Measurements from ENCODE around the gene SLC35D2.

SLC35D2 gene

GRCh38 chr9:96399325-96399633 lies 15.8 kb upstream of the SLC35D2 start:
- DNase-seq: no peak
- Histone ChIP-seq H3K36me3 (ENCODE audit: control insufficient read depth, insufficient read depth, low read length) (no peaks in the 10 kb centered on the region), H3K27me3 (replicated peaks; ENCODE audit: control insufficient read depth, insufficient read depth, low read length, poor library complexity, severe bottlenecking) (no peaks in the 10 kb centered on the region), H3K27ac (ENCODE audit: insufficient read depth, low read length, poor library complexity, severe bottlenecking) (peak overlapping the region; percentile 19), H3K4me3 (ENCODE audit: insufficient read depth, low read depth, low read length, poor library complexity, severe bottlenecking) (peak overlapping the region; percentile 9), H3K9me3 (ENCODE audit: control insufficient read depth, low read length) (no peaks in the 10 kb centered on the region), H3K4me1 (ENCODE audit: control insufficient read depth, insufficient read depth, low read length, poor library complexity, severe bottlenecking) (peaks cover 17% of the 10 kb centered on the region)

GRCh38 chr9:96398582-96399324 lies 15.2 kb upstream of the SLC35D2 start:
- Histone ChIP-seq H3K27ac (ENCODE audit: insufficient read depth, low read length, poor library complexity, severe bottlenecking) (peak overlapping the region; percentile 19), H3K36me3 (ENCODE audit: control insufficient read depth, insufficient read depth, low read length) (no peaks in the 10 kb centered on the region), H3K4me3 (ENCODE audit: insufficient read depth, low read depth, low read length, poor library complexity, severe bottlenecking) (peak overlapping the region; percentile 9), H3K4me1 (ENCODE audit: control insufficient read depth, insufficient read depth, low read length, poor library complexity, severe bottlenecking) (peaks cover 17% of the 10 kb centered on the region), H3K9me3 (ENCODE audit: control insufficient read depth, low read length) (no peaks in the 10 kb centered on the region), H3K27me3 (replicated peaks; ENCODE audit: control insufficient read depth, insufficient read depth, low read length, poor library complexity, severe bottlenecking) (no peaks in the 10 kb centered on the region)
- no peak for DNase-seq

GRCh38 chr9:96395964-96396363 lies 12.5 kb upstream of the SLC35D2 start:
- H3K9me3 ChIP-seq (ENCODE audit: control insufficient read depth, low read length): no peaks in the 10 kb centered on the region
- H3K36me3 ChIP-seq (ENCODE audit: control insufficient read depth, insufficient read depth, low read length): no peaks in the 10 kb centered on the region
- H3K27me3 ChIP-seq (replicated peaks; ENCODE audit: control insufficient read depth, insufficient read depth, low read length, poor library complexity, severe bottlenecking): no peaks in the 10 kb centered on the region
- H3K4me1 ChIP-seq (ENCODE audit: control insufficient read depth, insufficient read depth, low read length, poor library complexity, severe bottlenecking): peaks cover 19% of the 10 kb centered on the region
- no peak overlapping the region for H3K4me3 ChIP-seq (ENCODE audit: insufficient read depth, low read depth, low read length, poor library complexity, severe bottlenecking)
- H3K27ac ChIP-seq (ENCODE audit: insufficient read depth, low read length, poor library complexity, severe bottlenecking): no peak overlapping the region
- DNase-seq: no peak

- no peak overlapping the region for H3K4me3 ChIP-seq (ENCODE audit: insufficient read depth, low read depth, low read length, poor library complexity, severe bottlenecking)
- peaks cover 19% of the 10 kb centered on the region for H3K4me1 ChIP-seq (ENCODE audit: control insufficient read depth, insufficient read depth, low read length, poor library complexity, severe bottlenecking)
- no peak overlapping the region for H3K27ac ChIP-seq (ENCODE audit: insufficient read depth, low read length, poor library complexity, severe bottlenecking)
- no peaks in the 10 kb centered on the region for H3K9me3 ChIP-seq (ENCODE audit: control insufficient read depth, low read length)
- H3K36me3 ChIP-seq (ENCODE audit: control insufficient read depth, insufficient read depth, low read length): no peaks in the 10 kb centered on the region
- no peak for DNase-seq
- no peaks in the 10 kb centered on the region for H3K27me3 ChIP-seq (replicated peaks; ENCODE audit: control insufficient read depth, insufficient read depth, low read length, poor library complexity, severe bottlenecking)
Observed at GRCh38 chr9:96394832-96395496, 11.5 kb upstream of the SLC35D2 start.

- Histone ChIP-seq H3K4me3 (ENCODE audit: insufficient read depth, low read depth, low read length, poor library complexity, severe bottlenecking) (no peak overlapping the region), H3K9me3 (ENCODE audit: control insufficient read depth, low read length) (no peaks in the 10 kb centered on the region), H3K27me3 (replicated peaks; ENCODE audit: control insufficient read depth, insufficient read depth, low read length, poor library complexity, severe bottlenecking) (no peaks in the 10 kb centered on the region), H3K36me3 (ENCODE audit: control insufficient read depth, insufficient read depth, low read length) (no peaks in the 10 kb centered on the region), H3K27ac (ENCODE audit: insufficient read depth, low read length, poor library complexity, severe bottlenecking) (no peak overlapping the region), H3K4me1 (ENCODE audit: control insufficient read depth, insufficient read depth, low read length, poor library complexity, severe bottlenecking) (peaks cover 2% of the 10 kb centered on the region)
- no peak for DNase-seq
Observed at GRCh38 chr9:96392263-96392662, 8.8 kb upstream of the SLC35D2 start.

- DNase-seq: no peak
- H3K4me3 ChIP-seq (ENCODE audit: insufficient read depth, low read depth, low read length, poor library complexity, severe bottlenecking): no peak overlapping the region
- no peaks in the 10 kb centered on the region for H3K27me3 ChIP-seq (replicated peaks; ENCODE audit: control insufficient read depth, insufficient read depth, low read length, poor library complexity, severe bottlenecking)
- H3K36me3 ChIP-seq (ENCODE audit: control insufficient read depth, insufficient read depth, low read length): no peaks in the 10 kb centered on the region
- peak overlapping the region; percentile 9 for H3K27ac ChIP-seq (ENCODE audit: insufficient read depth, low read length, poor library complexity, severe bottlenecking)
- H3K9me3 ChIP-seq (ENCODE audit: control insufficient read depth, low read length): no peaks in the 10 kb centered on the region
- H3K4me1 ChIP-seq (ENCODE audit: control insufficient read depth, insufficient read depth, low read length, poor library complexity, severe bottlenecking): peaks cover 2% of the 10 kb centered on the region
Observed at GRCh38 chr9:96391021-96391765, 7.7 kb upstream of the SLC35D2 start.

GRCh38 chr9:96388144-96388543 lies 4.6 kb upstream of the SLC35D2 start:
- DNase-seq: no peak
- no peak overlapping the region for H3K27ac ChIP-seq (ENCODE audit: insufficient read depth, low read length, poor library complexity, severe bottlenecking)
- H3K4me1 ChIP-seq (ENCODE audit: control insufficient read depth, insufficient read depth, low read length, poor library complexity, severe bottlenecking): peaks cover 3% of the 10 kb centered on the region
- no peaks in the 10 kb centered on the region for H3K27me3 ChIP-seq (replicated peaks; ENCODE audit: control insufficient read depth, insufficient read depth, low read length, poor library complexity, severe bottlenecking)
- H3K9me3 ChIP-seq (ENCODE audit: control insufficient read depth, low read length): no peaks in the 10 kb centered on the region
- H3K4me3 ChIP-seq (ENCODE audit: insufficient read depth, low read depth, low read length, poor library complexity, severe bottlenecking): no peak overlapping the region
- H3K36me3 ChIP-seq (ENCODE audit: control insufficient read depth, insufficient read depth, low read length): no peaks in the 10 kb centered on the region

- Histone ChIP-seq H3K4me1 (ENCODE audit: control insufficient read depth, insufficient read depth, low read length, poor library complexity, severe bottlenecking) (peaks cover 6% of the 10 kb centered on the region), H3K4me3 (ENCODE audit: insufficient read depth, low read depth, low read length, poor library complexity, severe bottlenecking) (no peak overlapping the region), H3K36me3 (ENCODE audit: control insufficient read depth, insufficient read depth, low read length) (no peaks in the 10 kb centered on the region), H3K27ac (ENCODE audit: insufficient read depth, low read length, poor library complexity, severe bottlenecking) (no peak overlapping the region), H3K9me3 (ENCODE audit: control insufficient read depth, low read length) (no peaks in the 10 kb centered on the region), H3K27me3 (replicated peaks; ENCODE audit: control insufficient read depth, insufficient read depth, low read length, poor library complexity, severe bottlenecking) (no peaks in the 10 kb centered on the region)
- no peak for DNase-seq
Observed at GRCh38 chr9:96386157-96386556, 2.6 kb upstream of the SLC35D2 start.

GRCh38 chr9:96382839-96383164 lies 709 bp downstream of the SLC35D2 start:
- no peaks in the 10 kb centered on the region for H3K36me3 ChIP-seq (ENCODE audit: control insufficient read depth, insufficient read depth, low read length)
- no peak for DNase-seq
- H3K4me1 ChIP-seq (ENCODE audit: control insufficient read depth, insufficient read depth, low read length, poor library complexity, severe bottlenecking): peaks cover 6% of the 10 kb centered on the region
- H3K27ac ChIP-seq (ENCODE audit: insufficient read depth, low read length, poor library complexity, severe bottlenecking): no peak overlapping the region
- no peaks in the 10 kb centered on the region for H3K9me3 ChIP-seq (ENCODE audit: control insufficient read depth, low read length)
- peak overlapping the region; percentile 63 for H3K4me3 ChIP-seq (ENCODE audit: insufficient read depth, low read depth, low read length, poor library complexity, severe bottlenecking)
- H3K27me3 ChIP-seq (replicated peaks; ENCODE audit: control insufficient read depth, insufficient read depth, low read length, poor library complexity, severe bottlenecking): no peaks in the 10 kb centered on the region

- no peak overlapping the region for H3K27ac ChIP-seq (ENCODE audit: insufficient read depth, low read length, poor library complexity, severe bottlenecking)
- H3K4me3 ChIP-seq (ENCODE audit: insufficient read depth, low read depth, low read length, poor library complexity, severe bottlenecking): no peak overlapping the region
- H3K9me3 ChIP-seq (ENCODE audit: control insufficient read depth, low read length): no peaks in the 10 kb centered on the region
- no peaks in the 10 kb centered on the region for H3K27me3 ChIP-seq (replicated peaks; ENCODE audit: control insufficient read depth, insufficient read depth, low read length, poor library complexity, severe bottlenecking)
- no peak for DNase-seq
- H3K36me3 ChIP-seq (ENCODE audit: control insufficient read depth, insufficient read depth, low read length): no peaks in the 10 kb centered on the region
- peaks cover 6% of the 10 kb centered on the region for H3K4me1 ChIP-seq (ENCODE audit: control insufficient read depth, insufficient read depth, low read length, poor library complexity, severe bottlenecking)
Observed at GRCh38 chr9:96382175-96382574, 1.3 kb downstream of the SLC35D2 start.

Measured in effector memory CD4-positive, alpha-beta T cell (primary cell).